Measurements from ENCODE around the gene PPP2R5A.

- no peak for TF ChIP-seq CTCF (conservative IDR thresholded peaks at IDR 0.05; ENCODE audit: low read length)
- TF ChIP-seq EZH2phosphoT487 (IDR thresholded peaks at IDR 0.05; ENCODE audit: borderline replicate concordance, low read depth, low read length), result no peak
These were observed 70.2 kb downstream of the PPP2R5A start for GRCh38 chr1:212355230-212355969.
